Activated naive CD8-positive, alpha-beta T cell treated with anti-CD3 and anti-CD28 coated beads, Interleukin-2, amount 50 U/mL, for 16 hours (primary cell): Measurements from ENCODE around the gene DSCAM.
"Not testable (repeated sequence)": the region's sequence is repeated elsewhere in the genome, so short reads cannot be mapped to it uniquely, and the experiment has no call there.

Experiments used
- DNase-seq: peaks from one replicate; pipeline ENCODE4 v3.0.0-alpha.2; 2020; ENCODE audit warnings: low read depth, low spot score

The DSCAM gene

GRCh38 chr21:40250514-40251294 lies 596.3 kb downstream of the DSCAM start:
- DNase-seq, result no peak

DNA sequence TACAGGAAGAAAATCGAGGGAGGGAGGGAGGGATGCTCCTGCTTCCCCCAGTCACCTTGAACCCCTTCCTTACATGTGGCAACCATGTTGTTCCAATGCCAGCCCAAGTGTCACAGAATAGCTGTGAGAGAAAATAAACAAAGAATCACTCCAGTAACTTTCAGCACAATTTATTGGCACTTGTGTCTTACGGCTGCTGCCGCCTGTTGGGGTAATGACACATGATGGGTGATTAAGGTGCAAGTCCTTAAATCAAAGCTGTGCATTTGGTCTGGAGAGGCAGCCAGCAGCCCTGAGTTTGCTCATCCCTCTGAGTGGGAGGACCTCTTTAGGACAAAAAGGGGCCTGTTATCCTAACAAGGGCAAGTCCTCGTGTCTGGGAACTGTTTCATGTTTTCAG lies 602.0 kb downstream of the DSCAM start:
- DNase-seq, result no peak

DNA sequence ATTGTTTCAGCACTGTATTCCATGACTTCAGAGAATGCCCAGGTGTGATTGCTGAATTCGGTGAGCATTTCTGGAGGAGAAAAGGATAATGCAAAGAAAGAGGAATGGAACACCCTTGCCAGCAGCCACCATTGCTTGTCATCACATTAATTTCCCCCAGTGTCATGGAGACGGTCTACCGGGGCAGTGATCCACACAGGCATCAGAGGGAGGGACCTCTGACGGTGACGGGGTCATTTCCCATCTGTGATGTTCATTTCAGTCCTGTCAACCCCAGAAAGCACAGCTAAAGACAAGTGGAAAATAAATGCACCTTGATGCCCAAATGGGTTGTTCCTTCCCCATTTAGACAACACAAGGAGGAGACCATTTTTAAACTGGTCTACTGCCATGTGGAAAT lies 603.3 kb downstream of the DSCAM start:
- no peak for DNase-seq

DNA sequence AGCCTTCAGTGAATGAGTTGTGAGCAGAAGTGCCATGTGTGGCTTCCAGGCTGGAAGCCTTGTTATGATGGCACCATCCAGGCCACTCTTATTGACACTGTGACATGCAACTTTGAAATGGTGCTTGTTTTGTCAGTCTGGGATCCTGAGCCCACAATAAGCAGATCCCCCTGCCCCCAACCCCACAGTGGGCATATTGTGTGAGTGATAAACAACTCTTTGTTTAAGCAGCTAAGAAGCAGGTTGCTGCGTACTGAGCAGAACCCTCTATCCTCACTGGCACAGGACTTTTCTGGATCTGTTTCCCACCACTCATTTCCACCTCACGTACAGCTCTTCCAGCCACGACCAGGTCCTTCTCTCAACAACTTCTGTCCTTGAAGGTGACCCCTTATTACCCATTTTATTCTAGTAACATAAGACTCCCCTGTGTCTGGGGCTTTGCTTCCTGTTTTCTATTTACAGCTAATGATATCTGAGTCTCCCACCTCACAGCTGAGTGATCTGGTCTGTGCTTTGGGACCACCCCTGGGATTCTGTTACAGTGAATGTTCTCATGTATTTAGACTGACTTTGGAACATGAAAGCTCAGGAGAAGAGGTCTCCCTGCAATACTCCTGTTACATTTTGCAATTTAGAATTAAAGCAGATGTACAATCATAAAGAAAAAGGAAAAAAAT lies 604.2 kb downstream of the DSCAM start:
- no peak for DNase-seq

DNA sequence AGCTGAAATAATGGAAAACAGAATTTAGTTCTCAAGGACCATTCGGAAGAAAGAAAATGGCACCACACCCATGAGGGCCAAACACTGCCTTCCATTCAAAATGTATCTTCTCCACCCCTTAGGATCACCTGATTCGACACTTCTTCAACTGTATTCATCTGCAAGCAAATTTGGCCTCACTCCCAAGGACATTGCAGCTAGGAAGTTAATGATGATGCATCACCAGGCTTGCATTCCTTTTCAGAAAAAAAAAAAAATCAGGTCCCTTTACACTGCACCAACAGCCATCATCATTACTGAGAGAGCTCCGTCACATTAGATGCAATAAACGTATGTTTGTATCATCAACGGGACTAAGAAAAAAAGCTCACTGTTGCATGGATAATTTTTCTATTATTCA lies 611.4 kb downstream of the DSCAM start:
- DNase-seq, result no peak

- DNase-seq, result no peak
These were observed 615.0 kb downstream of the DSCAM start for GRCh38 chr21:40231979-40232378.

GRCh38 chr21:40227096-40227495 lies 619.9 kb downstream of the DSCAM start:
- no peak for DNase-seq

DNA sequence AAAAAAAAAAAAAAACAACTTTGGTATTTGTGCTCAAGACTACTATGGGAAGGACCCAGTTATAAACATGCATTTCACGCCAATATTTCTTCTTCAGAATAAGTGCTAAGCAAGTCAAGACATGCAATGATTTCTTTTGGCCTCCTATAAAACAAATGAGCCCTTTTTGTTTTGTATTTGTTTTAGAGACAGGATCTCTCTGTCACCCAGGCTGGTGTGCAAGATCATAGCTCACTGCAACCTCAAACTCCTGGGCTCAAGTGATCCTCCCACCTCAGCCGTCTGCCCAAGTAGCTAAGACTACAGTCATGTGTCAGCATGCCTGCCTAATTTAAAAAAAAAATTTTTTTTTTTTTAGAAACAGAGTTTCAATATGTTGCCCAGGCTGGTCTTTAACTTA lies 631.0 kb downstream of the DSCAM start:
- DNase-seq, result no peak

- no peak for DNase-seq
These were observed 636.7 kb downstream of the DSCAM start for GRCh38 chr21:40210251-40210650.

DNA sequence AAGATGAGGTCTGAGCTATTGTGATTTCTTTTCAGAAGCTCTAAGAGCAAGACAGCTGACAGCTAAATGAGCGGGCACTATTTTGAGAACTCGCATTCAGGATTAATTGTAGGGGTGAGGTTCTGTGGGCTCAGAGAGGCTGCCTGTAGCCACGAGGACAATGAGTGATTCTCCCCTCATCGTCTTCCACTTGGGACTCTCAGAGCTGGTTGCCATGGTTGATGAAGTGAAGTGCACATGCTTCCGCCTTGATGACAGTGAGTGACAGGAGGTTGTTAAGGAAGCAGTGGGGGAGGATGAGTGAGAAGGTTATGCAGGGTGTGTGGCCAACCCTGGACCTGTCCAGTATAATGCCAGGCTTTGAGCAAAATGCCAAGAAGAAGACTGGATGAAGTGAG lies 638.0 kb downstream of the DSCAM start:
- no peak for DNase-seq

DNA sequence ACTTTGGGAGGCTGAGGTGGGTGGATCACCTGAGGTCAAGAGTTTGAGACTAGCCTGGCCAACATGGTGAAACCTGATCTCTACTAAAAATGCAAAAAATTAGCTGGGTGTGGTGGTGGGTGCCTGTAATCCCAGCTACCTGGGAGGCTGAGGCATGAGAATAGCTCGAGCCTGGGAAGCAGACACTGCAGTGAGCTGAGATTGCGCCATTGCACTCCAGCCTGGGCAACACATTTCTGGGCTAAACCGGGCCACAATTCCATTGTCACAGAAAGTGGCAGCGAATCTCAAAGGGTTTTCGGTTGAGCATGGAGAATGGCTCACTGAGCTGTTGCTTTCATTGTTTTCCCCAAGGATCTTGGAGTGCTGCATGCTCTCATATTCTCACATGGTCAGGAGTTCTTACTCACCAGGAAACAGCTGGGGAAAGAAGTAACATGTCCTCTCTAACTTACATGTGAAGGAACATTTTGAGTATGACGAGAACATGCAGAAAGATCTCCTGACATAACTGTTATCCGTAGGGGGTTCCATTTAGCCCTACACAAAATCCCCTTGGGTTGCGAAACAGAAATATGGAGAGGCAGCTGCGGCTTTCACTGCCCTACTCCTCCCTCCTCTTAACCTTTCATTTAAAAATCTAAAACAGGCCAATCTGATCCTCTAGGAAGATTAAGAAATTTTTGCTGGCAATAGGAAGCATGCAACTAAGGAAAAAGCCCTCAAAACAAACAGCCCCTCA lies 638.6 kb downstream of the DSCAM start:
- no peak for DNase-seq

GRCh38 chr21:40200946-40201345 lies 646.0 kb downstream of the DSCAM start:
- DNase-seq, result no peak

DNA sequence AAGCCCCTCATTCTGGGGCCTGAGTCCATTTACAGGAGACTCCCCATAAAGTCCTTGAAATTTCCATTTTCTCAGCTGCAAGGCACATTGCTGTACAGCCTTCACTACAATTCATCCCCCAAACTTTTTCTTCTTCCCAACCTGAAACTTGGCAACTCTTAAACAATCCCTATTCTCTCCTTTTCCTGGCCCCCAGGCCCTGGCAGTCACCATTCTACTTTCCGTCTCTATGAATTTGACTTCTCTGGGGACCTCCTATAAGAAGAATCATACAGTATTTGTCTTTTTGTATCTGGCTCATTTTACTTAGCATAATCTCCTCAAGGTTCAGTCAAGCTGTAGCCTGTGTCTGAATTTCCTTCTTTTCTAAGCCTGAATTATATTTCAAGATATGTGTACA lies 646.8 kb downstream of the DSCAM start:
- DNase-seq, result no peak

- DNase-seq, result no peak
These were observed 652.6 kb downstream of the DSCAM start for GRCh38 chr21:40194185-40194980.

- DNase-seq, result no peak
These were observed 655.3 kb downstream of the DSCAM start for GRCh38 chr21:40191616-40192015.

GRCh38 chr21:40191196-40191595 lies 655.8 kb downstream of the DSCAM start:
- no peak for DNase-seq

DNA sequence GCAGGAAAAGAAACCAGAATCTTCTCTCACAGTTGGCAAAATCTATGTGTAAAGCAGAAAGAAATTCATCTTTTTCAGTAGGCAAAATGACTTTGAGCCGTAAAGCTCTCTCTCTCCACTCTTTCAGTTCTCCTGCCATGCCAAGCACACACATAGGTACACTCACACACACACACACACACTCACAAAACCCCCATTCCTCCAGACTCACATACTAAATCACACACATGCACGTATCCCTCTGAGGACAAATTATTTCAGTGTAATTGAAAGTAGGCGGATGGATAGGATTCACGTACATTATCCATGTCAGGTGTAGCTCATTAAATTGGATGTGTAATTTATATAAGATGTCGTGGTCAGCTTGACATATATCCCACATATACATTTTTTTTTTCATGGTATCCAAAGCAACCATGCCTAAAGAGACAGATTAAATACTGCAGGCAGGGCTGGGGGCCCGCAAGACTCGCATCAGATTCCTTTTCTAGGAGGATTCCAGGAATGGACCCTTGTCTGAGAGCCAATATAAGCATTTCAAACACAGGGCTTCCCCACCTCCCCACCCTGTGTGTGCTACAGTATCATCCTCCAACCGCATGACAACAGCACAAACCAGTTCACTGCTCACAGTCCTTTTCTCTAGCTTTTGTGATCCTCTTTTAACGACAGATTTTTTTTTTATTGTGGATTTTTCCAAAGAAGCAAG lies 658.9 kb downstream of the DSCAM start:
- no peak for DNase-seq

GRCh38 chr21:40187244-40187643 lies 659.7 kb downstream of the DSCAM start:
- no peak for DNase-seq

- no peak for DNase-seq
These were observed 660.9 kb downstream of the DSCAM start for GRCh38 chr21:40186045-40186444.

DNA sequence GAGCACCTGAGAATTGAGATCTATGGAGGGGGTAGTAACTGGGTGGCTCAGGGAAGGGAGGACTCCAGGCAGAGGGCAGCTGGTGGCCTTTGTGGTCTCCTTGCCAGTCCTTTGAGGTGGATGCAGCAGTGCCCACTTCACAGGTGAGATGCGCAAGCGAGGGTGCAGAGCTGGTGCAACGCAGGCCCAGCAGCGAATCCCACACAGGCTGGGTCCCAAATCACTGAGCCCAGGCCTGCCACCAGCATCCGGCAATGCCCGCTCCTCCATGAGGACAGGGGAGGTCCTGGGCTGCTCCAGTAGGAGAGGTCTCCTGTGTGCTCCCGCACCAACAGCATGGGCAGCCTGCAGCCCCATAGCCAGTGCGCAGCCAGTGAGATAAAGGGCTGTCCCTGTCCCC lies 661.8 kb downstream of the DSCAM start:
- no peak for DNase-seq

GRCh38 chr21:40182491-40182890 lies 664.5 kb downstream of the DSCAM start:
- DNase-seq, result not testable (repeated sequence)
